ENCODE results near the gene HOXB13.

HOXB13 gene

DNA sequence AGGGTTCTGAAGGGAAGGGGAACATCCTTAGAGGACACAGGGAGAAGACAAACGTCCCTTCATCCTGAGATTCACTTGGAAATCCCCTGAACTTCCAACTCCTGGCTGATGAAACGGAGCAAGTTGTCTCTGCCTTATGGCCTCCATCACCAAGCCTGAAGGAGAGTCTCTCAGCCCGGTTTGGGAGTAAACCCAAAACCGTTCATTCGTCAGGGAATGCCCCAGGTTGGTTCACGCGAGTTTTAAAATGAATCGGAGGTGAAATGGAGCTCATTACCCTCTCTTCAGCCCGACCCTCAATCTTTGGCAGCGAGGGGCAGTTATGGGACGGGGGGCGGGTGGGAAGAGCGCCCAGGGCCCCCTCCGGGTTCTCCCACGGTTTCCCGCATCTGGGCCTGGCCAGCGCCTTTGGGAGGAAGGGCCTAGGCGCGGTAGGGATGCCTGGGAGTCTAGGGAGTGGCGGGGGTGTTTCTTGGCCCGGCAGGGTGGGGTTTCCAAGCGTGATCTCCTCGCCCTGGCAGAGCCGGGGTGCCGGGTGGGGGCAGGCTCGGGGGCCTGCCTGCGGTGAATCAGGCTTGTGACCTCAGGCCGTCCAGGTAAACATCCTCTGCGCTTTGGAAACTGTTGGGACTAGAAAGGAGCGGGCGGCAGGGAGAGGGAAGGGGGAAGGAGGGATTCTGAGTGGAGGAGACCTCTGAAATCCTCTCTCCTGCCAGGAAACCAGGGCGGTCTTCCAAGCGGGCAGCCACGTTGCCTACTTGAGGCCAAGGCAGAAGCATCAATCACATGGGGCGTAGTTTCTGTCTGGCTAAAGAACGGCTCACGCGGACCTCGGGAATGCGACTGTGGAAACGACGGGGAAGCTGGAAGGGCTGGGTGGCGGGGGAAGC is 24.1 kb upstream of the HOXB13 start:
- peaks cover 94% of the 10 kb centered on the region for H3K27me3 Mint-ChIP-seq
- H3K27ac Mint-ChIP-seq, result no peak overlapping the region
- ATAC-seq, result no peak
- no peak for DNase-seq
- H3K9me3 Mint-ChIP-seq, result no peaks in the 10 kb centered on the region
- H3K4me3 Mint-ChIP-seq, result no peak overlapping the region
- peaks cover 35% of the 10 kb centered on the region for H3K4me1 Mint-ChIP-seq

GRCh38 chr17:48751733-48752398 is 23.3 kb upstream of the HOXB13 start:
- no peak overlapping the region for H3K27ac Mint-ChIP-seq

DNA sequence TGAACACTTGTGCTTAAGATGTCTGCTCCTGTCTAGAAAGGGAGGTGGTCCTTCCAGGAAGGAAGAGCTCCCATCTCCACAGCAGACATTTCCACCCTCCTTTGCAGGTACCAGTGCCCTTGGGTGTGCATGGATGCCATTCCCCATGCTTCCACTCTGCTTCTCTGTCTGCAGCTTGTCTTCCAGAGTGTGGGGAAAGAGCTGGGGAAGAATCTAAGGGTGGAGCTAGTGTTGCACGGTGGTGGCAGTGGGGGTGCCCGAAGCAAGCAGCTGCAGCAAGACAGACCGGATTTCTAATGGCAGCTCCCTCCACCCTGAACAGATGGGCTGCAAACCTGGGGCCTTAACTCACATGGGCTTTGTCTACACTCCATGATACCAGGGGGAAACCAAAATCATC is 22.6 kb upstream of the HOXB13 start:
- H3K27me3 Mint-ChIP-seq, result peaks cover 94% of the 10 kb centered on the region
- no peak for DNase-seq
- H3K4me1 Mint-ChIP-seq, result peaks cover 50% of the 10 kb centered on the region
- H3K4me3 Mint-ChIP-seq, result no peak overlapping the region
- no peaks in the 10 kb centered on the region for H3K9me3 Mint-ChIP-seq
- H3K27ac Mint-ChIP-seq, result no peak overlapping the region
- no peak for ATAC-seq

More at GRCh38 chr17:48751733-48752398, 23.3 kb upstream of the HOXB13 start:
- no peak overlapping the region for H3K4me3 Mint-ChIP-seq
- H3K9me3 Mint-ChIP-seq, result no peaks in the 10 kb centered on the region
- peaks cover 94% of the 10 kb centered on the region for H3K27me3 Mint-ChIP-seq
- DNase-seq, result no peak
- ATAC-seq, result no peak
- peaks cover 43% of the 10 kb centered on the region for H3K4me1 Mint-ChIP-seq

DNA sequence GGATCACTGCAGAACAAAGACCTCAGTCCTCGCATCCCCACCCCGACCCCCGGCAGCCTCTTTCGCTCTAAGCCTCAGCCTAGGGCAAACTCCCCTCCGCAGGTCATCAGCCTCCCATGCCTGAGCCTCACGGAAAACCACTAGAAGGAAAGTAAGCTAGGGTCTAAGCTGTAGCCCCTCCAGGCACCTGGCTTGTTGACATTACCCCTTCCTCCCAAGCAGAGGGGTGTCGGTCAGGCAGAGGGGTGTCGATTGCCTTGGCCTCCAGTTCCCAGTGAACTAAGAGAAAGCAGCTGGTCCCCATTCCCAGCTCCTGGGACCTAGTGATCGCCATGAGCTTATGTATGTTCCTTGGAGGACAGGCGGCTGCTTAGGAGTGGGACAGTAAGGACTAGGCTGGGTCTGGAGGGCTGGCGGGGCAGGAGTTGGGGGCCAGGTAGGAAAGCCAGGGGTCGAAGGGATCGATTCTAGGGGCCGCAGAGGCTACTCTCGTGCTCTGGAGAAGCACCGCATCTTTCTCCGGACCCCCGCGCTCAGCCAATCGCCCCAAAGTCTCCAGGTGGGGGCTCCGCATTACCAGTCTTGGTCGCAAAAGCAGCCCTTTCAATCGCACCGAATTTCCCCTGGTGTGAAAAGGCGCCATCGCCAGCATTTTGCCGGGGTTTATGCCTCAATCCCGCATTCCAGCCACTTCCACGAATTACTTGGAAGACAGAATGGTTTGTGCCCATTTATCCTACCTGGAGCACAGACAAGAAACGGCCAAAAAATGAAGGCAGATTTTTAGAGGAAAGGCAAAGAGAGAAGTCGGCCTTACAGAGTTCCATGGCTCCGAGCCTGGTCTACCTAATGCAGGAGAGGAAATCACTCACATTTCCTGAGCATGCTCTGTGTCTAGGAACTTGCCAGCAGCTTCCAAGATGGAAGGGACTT is 21.3 kb upstream of the HOXB13 start:
- peaks cover 94% of the 10 kb centered on the region for H3K27me3 Mint-ChIP-seq
- ATAC-seq, result no peak
- DNase-seq, result no peak
- H3K4me3 Mint-ChIP-seq, result no peak overlapping the region
- peaks cover 55% of the 10 kb centered on the region for H3K4me1 Mint-ChIP-seq
- H3K9me3 Mint-ChIP-seq, result no peaks in the 10 kb centered on the region
- no peak overlapping the region for H3K27ac Mint-ChIP-seq

GRCh38 chr17:48748718-48749566 is 20.4 kb upstream of the HOXB13 start:
- no peak overlapping the region for H3K4me3 Mint-ChIP-seq
- H3K27me3 Mint-ChIP-seq, result peaks cover 94% of the 10 kb centered on the region
- H3K4me1 Mint-ChIP-seq, result peaks cover 47% of the 10 kb centered on the region
- ATAC-seq, result no peak
- no peak overlapping the region for H3K27ac Mint-ChIP-seq
- DNase-seq, result no peak
- no peaks in the 10 kb centered on the region for H3K9me3 Mint-ChIP-seq

- ATAC-seq (no peak), DNase-seq (no peak)
- no peaks in the 10 kb centered on the region for H3K9me3 Mint-ChIP-seq
- peak overlapping the region in 1 of 2 donors; percentile 78 for H3K27ac Mint-ChIP-seq
- H3K27me3 Mint-ChIP-seq, result peaks cover 94% of the 10 kb centered on the region
- H3K4me3 Mint-ChIP-seq, result no peak overlapping the region
- peaks cover 39% of the 10 kb centered on the region for H3K4me1 Mint-ChIP-seq
Observed at GRCh38 chr17:48747445-48748363, 19.2 kb upstream of the HOXB13 start.

DNA sequence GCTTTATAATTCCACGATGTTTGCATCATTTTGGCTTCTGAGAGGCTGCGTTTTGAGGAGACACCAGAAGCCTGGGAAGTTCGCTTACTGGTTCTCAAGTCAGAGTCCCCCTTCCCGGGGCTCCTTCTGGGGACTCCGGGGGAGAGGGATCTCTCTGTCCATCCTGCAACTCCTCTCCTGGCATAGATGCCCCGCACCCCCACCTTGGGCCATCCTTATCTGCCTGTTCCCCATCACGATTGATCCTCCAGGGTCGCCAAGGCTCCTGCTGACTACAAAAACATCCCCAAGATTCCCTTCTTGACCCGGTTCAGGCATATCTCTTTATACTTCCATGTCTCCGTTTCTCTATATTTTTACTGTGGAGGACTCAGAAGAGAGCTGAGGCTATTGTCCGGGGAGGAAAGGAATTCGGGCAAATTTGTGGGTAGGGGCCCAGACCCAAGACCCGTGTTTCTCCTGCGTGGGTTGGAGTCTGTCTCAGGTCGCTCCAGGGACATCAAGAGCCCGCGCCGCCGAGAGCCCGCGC is 18.4 kb upstream of the HOXB13 start:
- H3K4me1 Mint-ChIP-seq, result peaks cover 35% of the 10 kb centered on the region
- peaks cover 94% of the 10 kb centered on the region for H3K27me3 Mint-ChIP-seq
- no peaks in the 10 kb centered on the region for H3K9me3 Mint-ChIP-seq
- no peak for DNase-seq
- no peak overlapping the region for H3K4me3 Mint-ChIP-seq
- H3K27ac Mint-ChIP-seq, result no peak overlapping the region
- ATAC-seq, result no peak

DNA sequence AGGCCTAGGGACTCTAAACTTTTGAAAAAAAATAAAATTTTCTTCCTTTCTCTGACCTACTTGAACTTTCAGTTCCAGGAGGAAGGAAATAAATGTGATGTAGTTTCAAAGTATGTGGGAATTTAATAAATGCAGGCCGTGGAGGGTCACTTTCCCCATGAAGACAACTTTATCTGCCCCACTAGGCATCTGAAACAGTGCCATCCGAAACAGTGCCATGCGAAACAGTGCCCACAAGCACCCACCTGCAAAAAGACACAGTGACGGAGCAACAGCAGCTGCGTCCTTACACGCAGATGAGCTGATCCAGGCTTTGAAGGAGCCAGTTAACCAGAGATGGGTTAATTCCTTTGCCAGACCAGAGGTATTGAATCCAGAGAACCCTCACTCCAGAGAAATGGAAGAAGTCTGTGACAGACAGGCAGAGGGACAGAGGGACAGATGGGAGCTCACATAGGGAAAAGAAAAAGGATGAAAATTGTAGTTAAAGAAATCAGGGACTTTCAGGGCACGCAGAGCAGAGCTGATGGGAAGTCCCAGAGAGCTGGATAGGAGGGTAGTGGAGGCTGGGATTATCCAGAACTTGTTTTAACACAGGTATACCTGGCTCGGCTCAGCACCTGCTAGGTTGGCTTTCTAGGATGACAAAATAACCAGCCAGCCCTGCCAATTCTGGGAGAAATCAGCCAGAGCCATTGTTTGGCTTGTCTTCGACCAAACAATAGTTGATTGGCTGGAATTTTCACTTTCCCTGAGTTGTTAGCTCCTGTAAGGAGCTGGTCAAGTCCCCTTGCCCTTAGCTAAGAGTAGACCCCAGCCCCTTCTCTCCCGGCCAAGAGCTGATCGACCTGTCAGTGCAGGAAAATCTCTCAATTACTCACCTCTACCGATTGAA is 17.1 kb upstream of the HOXB13 start:
- Mint-ChIP-seq H3K27me3 (peaks cover 94% of the 10 kb centered on the region), H3K9me3 (no peaks in the 10 kb centered on the region), H3K4me3 (no peak overlapping the region), H3K4me1 (peaks cover 30% of the 10 kb centered on the region), H3K27ac (peak overlapping the region in 1 of 2 donors; percentile 60)
- DNase-seq (no peak), ATAC-seq (no peak)

GRCh38 chr17:48740537-48740936 is 12.0 kb upstream of the HOXB13 start:
- no peaks in the 10 kb centered on the region for H3K9me3 Mint-ChIP-seq
- no peak for DNase-seq
- no peak overlapping the region for H3K4me3 Mint-ChIP-seq
- no peak overlapping the region for H3K27ac Mint-ChIP-seq
- no peak for ATAC-seq
- peaks cover 98% of the 10 kb centered on the region for H3K27me3 Mint-ChIP-seq
- peaks cover 18% of the 10 kb centered on the region for H3K4me1 Mint-ChIP-seq

DNA sequence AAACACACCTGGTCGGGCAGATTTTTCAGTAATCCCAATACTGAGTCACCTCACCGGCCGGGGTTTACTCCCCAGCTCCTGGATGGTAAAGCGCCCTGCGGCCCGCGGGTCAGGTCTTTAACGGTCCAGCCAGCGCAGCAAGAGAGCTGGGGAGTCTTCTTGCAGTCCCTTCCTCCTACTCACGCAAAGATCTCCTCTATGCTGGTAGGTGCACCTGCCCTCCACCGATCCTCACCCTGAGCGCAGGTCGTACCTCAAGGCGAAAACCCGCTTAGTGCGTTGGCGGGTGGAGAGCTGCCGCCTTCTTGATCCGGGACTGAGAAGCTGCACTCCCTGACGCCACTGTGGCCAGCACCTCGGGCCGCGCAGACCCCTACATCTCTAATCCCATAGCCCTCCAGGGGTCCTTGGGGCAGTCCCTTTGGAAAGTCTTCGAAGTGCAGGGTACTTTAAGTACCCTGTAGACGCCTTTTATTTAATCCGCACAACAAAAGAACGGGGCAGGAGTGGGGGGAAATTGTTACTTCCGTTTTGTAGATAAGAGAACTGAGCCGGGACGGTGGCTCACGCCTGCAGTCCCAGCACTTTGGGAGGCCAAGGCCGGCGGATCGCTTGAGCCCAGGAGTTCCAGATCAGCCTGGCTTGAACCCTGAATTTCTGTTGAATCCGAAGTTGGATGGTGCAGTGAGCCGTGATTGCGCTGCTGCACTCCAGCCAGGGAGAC is 10.4 kb upstream of the HOXB13 start:
- Mint-ChIP-seq H3K4me1 (peaks cover 17% of the 10 kb centered on the region), H3K27me3 (peaks cover 98% of the 10 kb centered on the region), H3K27ac (no peak overlapping the region), H3K9me3 (no peaks in the 10 kb centered on the region), H3K4me3 (peak overlapping the region; percentile 67 to 74)
- ATAC-seq (no peak), DNase-seq (no peak)

- no peak for ATAC-seq
- peak overlapping the region in 1 of 2 donors; percentile 74 for H3K4me3 Mint-ChIP-seq
Observed at GRCh38 chr17:48738424-48738802, 9.9 kb upstream of the HOXB13 start.

DNA sequence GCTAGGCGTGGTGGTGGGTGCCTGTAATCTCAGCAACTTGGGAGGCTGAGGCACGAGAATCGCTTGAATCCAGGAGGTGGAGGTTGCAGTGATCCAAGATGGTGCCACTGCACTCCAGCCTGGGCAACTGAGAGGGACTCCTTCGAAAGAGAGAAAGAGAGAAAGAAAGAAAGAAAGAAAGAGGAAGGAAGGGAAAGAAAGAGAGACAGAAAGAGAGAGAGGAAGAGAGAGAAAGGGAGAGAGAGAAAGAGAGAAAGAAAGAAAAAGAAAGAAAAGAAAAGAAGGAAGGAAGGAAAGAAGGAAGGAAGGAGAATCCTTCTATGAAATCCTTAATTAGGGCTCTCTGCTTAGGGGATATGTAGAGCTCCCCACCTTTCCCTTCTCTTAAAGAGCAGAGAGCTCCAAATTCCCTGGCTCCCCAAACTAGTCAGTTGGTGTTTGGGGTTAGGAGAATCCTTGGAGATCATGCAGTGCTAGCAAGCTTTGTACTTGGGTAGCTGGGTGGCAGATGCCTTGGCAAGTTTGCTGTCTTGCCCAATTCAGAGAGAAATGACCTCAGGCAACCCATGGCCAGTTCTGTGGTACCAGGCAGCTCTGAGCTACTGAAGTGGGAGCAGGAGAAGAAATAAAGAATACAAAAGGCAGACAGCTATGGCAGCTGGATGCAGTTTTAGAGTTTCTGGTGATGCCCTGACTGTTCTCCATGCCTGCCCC is 8.9 kb upstream of the HOXB13 start:
- peaks cover 98% of the 10 kb centered on the region for H3K27me3 Mint-ChIP-seq
- no peaks in the 10 kb centered on the region for H3K9me3 Mint-ChIP-seq
- peaks cover 32% of the 10 kb centered on the region for H3K4me1 Mint-ChIP-seq
- ATAC-seq (no peak), DNase-seq (no peak)
- no peak overlapping the region for H3K27ac Mint-ChIP-seq
- H3K4me3 Mint-ChIP-seq, result no peak overlapping the region

More at GRCh38 chr17:48738424-48738802, 9.9 kb upstream of the HOXB13 start:
- Mint-ChIP-seq H3K9me3 (no peaks in the 10 kb centered on the region), H3K27me3 (peaks cover 98% of the 10 kb centered on the region), H3K4me1 (peaks cover 23% of the 10 kb centered on the region), H3K27ac (no peak overlapping the region)
- no peak for DNase-seq
